Measurements from ENCODE around the gene FAM228B. TPM values are rescaled to one million over a fixed set of nuclear protein-coding genes. Genes with fewer than 3 reads are reported as not detected.
A peak's percentile ranks its signal among the peaks of the same experiment; 100 is the strongest.
"Not testable (repeated sequence)": the region's sequence is repeated elsewhere in the genome, so short reads cannot be mapped to it uniquely, and the experiment has no call there.

The FAM228B gene
- total RNA-seq, 1 experiment from 2014 or later: 6.4 TPM

DNA sequence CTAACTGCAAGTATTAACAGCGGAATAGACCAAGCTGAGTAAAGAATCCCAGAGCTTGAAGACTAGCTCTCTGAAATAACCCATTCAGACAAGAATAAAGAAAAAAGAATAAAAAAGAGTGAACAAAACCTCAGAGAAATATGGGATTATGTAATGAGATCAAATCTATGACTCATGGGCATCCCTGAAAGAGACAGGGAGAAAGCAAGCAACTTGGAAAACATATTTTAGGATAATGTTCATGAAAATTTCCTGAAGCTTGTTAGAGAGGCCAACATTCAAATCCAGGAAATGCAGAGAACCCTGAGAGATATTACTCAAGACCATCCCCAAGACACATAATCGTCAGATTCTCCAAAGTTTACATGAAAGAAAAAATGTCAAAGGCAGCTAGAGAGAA, 17.5 kb upstream of the FAM228B start:
- Histone ChIP-seq H3K9me3 (ENCODE audit: low read length) (no peaks in the 10 kb centered on the region), H3K36me3 (ENCODE audit: insufficient read depth, low read length) (no peaks in the 10 kb centered on the region)
- no peak for DNase-seq

GRCh38 chr2:24106786-24107185, 16.5 kb upstream of the FAM228B start:
- H4K20me1 ChIP-seq (ENCODE audit: insufficient read depth, low read depth, low read length): no peaks in the 10 kb centered on the region
- peak; percentile 37 for DNase-seq
- H3K27me3 ChIP-seq (ENCODE audit: low read length): no peaks in the 10 kb centered on the region
- no peak overlapping the region for H3K4me3 ChIP-seq (ENCODE audit: low read length)
- no peak overlapping the region for H3K27ac ChIP-seq (ENCODE audit: low read length)
- H3K4me1 ChIP-seq (ENCODE audit: low read length): peaks cover 13% of the 10 kb centered on the region
- H2AFZ ChIP-seq (ENCODE audit: low read length): no peak overlapping the region
- H3K9ac ChIP-seq (ENCODE audit: low read length): no peak overlapping the region
- H3K9me2 ChIP-seq (replicated peaks; ENCODE audit: insufficient read depth, low read length): no peaks in the 10 kb centered on the region
- no peak overlapping the region for H3K4me2 ChIP-seq (ENCODE audit: low read depth, low read length, poor library complexity, severe bottlenecking)
- no peaks in the 10 kb centered on the region for H3K9me3 ChIP-seq (ENCODE audit: low read length)
- no peaks in the 10 kb centered on the region for H3K79me2 ChIP-seq (ENCODE audit: low read length)
- no peaks in the 10 kb centered on the region for H3K36me3 ChIP-seq (ENCODE audit: insufficient read depth, low read length)

More for the DNA sequence above, 17.5 kb upstream of the FAM228B start:
- no peaks in the 10 kb centered on the region for H3K27me3 ChIP-seq (ENCODE audit: low read length)
- peaks cover 13% of the 10 kb centered on the region for H3K4me1 ChIP-seq (ENCODE audit: low read length)
- H2AFZ ChIP-seq (ENCODE audit: low read length): no peak overlapping the region
- H3K27ac ChIP-seq (ENCODE audit: low read length): no peak overlapping the region
- H3K9me2 ChIP-seq (replicated peaks; ENCODE audit: insufficient read depth, low read length): no peaks in the 10 kb centered on the region
- no peak overlapping the region for H3K4me3 ChIP-seq (ENCODE audit: low read length)
- no peak overlapping the region for H3K4me2 ChIP-seq (ENCODE audit: low read depth, low read length, poor library complexity, severe bottlenecking)
- H3K79me2 ChIP-seq (ENCODE audit: low read length): no peaks in the 10 kb centered on the region
- no peaks in the 10 kb centered on the region for H4K20me1 ChIP-seq (ENCODE audit: insufficient read depth, low read depth, low read length)
- no peak overlapping the region for H3K9ac ChIP-seq (ENCODE audit: low read length)

GRCh38 chr2:24107336-24107735, 15.9 kb upstream of the FAM228B start:
- Histone ChIP-seq H3K9ac (ENCODE audit: low read length) (no peak overlapping the region), H3K27me3 (ENCODE audit: low read length) (no peaks in the 10 kb centered on the region), H3K27ac (ENCODE audit: low read length) (no peak overlapping the region), H3K79me2 (ENCODE audit: low read length) (no peaks in the 10 kb centered on the region), H3K36me3 (ENCODE audit: insufficient read depth, low read length) (no peaks in the 10 kb centered on the region), H2AFZ (ENCODE audit: low read length) (no peak overlapping the region), H3K9me2 (replicated peaks; ENCODE audit: insufficient read depth, low read length) (no peaks in the 10 kb centered on the region), H3K9me3 (ENCODE audit: low read length) (no peaks in the 10 kb centered on the region), H3K4me2 (ENCODE audit: low read depth, low read length, poor library complexity, severe bottlenecking) (no peak overlapping the region), H4K20me1 (ENCODE audit: insufficient read depth, low read depth, low read length) (no peaks in the 10 kb centered on the region), H3K4me1 (ENCODE audit: low read length) (peaks cover 13% of the 10 kb centered on the region), H3K4me3 (ENCODE audit: low read length) (no peak overlapping the region)
- peak; percentile 15 for DNase-seq

DNA sequence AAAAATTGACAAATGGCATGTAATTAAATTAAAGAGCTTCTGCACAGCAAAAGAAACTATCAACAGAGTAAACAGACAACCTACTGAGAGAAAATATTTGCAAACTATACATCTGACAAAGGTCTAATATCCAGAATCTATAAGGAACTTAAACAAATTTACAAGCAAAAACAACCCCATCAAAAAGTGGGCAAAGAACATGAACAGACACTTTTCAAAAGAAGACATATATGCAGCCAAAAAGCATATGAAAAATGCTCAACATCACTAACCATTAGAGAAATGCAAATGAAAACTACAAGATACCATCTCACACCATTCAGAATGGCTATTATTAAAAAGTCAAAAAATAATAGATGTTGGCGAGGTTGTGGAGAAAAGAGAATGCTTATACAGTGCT, 13.8 kb upstream of the FAM228B start:
- H3K36me3 ChIP-seq (ENCODE audit: insufficient read depth, low read length); H3K9ac ChIP-seq (ENCODE audit: low read length); H3K27me3 ChIP-seq (ENCODE audit: low read length); H3K4me3 ChIP-seq (ENCODE audit: low read length); H3K79me2 ChIP-seq (ENCODE audit: low read length); H3K27ac ChIP-seq (ENCODE audit: low read length); H3K9me3 ChIP-seq (ENCODE audit: low read length); H3K4me2 ChIP-seq (ENCODE audit: low read depth, low read length, poor library complexity, severe bottlenecking); H2AFZ ChIP-seq (ENCODE audit: low read length); H4K20me1 ChIP-seq (ENCODE audit: insufficient read depth, low read depth, low read length); H3K4me1 ChIP-seq (ENCODE audit: low read length); H3K9me2 ChIP-seq (replicated peaks; ENCODE audit: insufficient read depth, low read length): not testable (repeated sequence)
- peak; percentile 2 for DNase-seq

DNA sequence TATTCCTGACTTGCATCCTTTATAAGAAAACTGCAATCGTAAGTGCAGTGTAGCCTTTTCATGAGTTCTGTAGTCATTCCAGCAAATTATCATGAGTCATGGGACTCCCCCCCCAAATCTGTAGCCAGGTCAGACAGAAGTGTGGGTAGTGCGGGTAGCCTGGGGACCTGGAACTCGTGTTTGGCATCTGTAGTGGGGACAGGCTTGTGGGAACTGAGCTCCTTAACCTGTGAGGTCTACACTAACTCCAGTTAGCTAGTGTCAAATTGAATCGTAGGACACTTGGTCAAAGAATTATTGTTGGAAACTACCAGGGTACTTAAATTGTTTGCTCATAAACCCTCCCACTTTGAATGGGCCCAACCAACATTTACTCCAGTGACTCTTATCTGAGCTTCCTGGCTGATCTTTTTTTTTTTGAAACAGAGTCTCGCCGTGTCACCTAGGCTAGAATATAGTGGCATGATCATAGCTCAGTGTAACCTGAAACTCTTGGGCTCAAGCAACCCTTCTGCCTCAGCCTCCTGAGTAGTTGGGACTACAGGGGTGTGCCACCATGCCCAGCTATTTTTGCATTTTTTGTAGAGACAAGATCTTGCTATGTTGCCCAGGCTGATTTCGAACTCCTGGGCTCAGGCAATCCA, 12.5 kb upstream of the FAM228B start:
- no peak overlapping the region for H3K4me2 ChIP-seq (ENCODE audit: low read depth, low read length, poor library complexity, severe bottlenecking)
- no peaks in the 10 kb centered on the region for H3K36me3 ChIP-seq (ENCODE audit: insufficient read depth, low read length)
- no peak overlapping the region for H3K9ac ChIP-seq (ENCODE audit: low read length)
- H3K4me3 ChIP-seq (ENCODE audit: low read length): no peak overlapping the region
- no peaks in the 10 kb centered on the region for H3K4me1 ChIP-seq (ENCODE audit: low read length)
- H2AFZ ChIP-seq (ENCODE audit: low read length): no peak overlapping the region
- H3K27me3 ChIP-seq (ENCODE audit: low read length): no peaks in the 10 kb centered on the region
- peak; percentile 37 for DNase-seq
- no peaks in the 10 kb centered on the region for H3K79me2 ChIP-seq (ENCODE audit: low read length)
- H3K27ac ChIP-seq (ENCODE audit: low read length): no peak overlapping the region
- H3K9me2 ChIP-seq (replicated peaks; ENCODE audit: insufficient read depth, low read length): no peaks in the 10 kb centered on the region
- no peaks in the 10 kb centered on the region for H3K9me3 ChIP-seq (ENCODE audit: low read length)
- no peaks in the 10 kb centered on the region for H4K20me1 ChIP-seq (ENCODE audit: insufficient read depth, low read depth, low read length)

DNA sequence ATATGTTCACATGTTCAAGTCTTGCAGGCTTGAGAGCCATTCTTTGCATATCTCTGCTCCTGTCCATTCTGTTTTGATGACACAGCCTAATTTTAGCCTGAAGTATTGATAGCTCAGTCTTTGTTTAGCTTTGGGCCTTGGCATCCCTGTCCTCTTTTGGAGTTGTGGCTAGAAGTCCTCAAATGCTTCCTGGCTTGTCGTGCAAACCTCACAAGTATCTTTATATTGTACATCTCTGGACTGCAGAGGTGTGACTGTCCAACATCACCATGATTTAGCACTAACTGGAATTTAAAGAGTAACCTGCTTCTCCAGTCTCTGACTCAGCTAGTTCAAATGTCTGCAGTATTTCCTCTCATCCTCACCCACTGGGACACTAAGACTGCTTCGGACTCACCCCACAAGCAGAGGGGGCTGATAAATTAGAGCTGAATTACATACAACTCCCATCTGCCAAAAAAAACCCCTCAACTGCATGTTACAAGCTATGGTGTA, 11.8 kb upstream of the FAM228B start:
- Histone ChIP-seq H3K4me3 (ENCODE audit: low read length) (no peak overlapping the region), H3K9ac (ENCODE audit: low read length) (no peak overlapping the region), H3K27me3 (ENCODE audit: low read length) (no peaks in the 10 kb centered on the region), H2AFZ (ENCODE audit: low read length) (no peak overlapping the region), H3K79me2 (ENCODE audit: low read length) (no peaks in the 10 kb centered on the region), H3K9me3 (ENCODE audit: low read length) (no peaks in the 10 kb centered on the region), H4K20me1 (ENCODE audit: insufficient read depth, low read depth, low read length) (no peaks in the 10 kb centered on the region), H3K4me1 (ENCODE audit: low read length) (no peaks in the 10 kb centered on the region), H3K4me2 (ENCODE audit: low read depth, low read length, poor library complexity, severe bottlenecking) (no peak overlapping the region), H3K36me3 (ENCODE audit: insufficient read depth, low read length) (no peaks in the 10 kb centered on the region), H3K27ac (ENCODE audit: low read length) (no peak overlapping the region), H3K9me2 (replicated peaks; ENCODE audit: insufficient read depth, low read length) (no peaks in the 10 kb centered on the region)
- peak; percentile 0 for DNase-seq

- H3K4me2 ChIP-seq (ENCODE audit: low read depth, low read length, poor library complexity, severe bottlenecking): no peak overlapping the region
- no peaks in the 10 kb centered on the region for H3K36me3 ChIP-seq (ENCODE audit: insufficient read depth, low read length)
- peaks cover 7% of the 10 kb centered on the region for H3K4me1 ChIP-seq (ENCODE audit: low read length)
- no peak overlapping the region for H3K9ac ChIP-seq (ENCODE audit: low read length)
- H3K27me3 ChIP-seq (ENCODE audit: low read length): no peaks in the 10 kb centered on the region
- peak; percentile 10 for DNase-seq
- H3K9me3 ChIP-seq (ENCODE audit: low read length): no peaks in the 10 kb centered on the region
- no peak overlapping the region for H3K4me3 ChIP-seq (ENCODE audit: low read length)
- no peak overlapping the region for H2AFZ ChIP-seq (ENCODE audit: low read length)
- no peak overlapping the region for H3K27ac ChIP-seq (ENCODE audit: low read length)
- no peaks in the 10 kb centered on the region for H4K20me1 ChIP-seq (ENCODE audit: insufficient read depth, low read depth, low read length)
- H3K9me2 ChIP-seq (replicated peaks; ENCODE audit: insufficient read depth, low read length): no peaks in the 10 kb centered on the region
- H3K79me2 ChIP-seq (ENCODE audit: low read length): no peaks in the 10 kb centered on the region
These were observed 8.2 kb upstream of the FAM228B start for GRCh38 chr2:24115057-24115456.

DNA sequence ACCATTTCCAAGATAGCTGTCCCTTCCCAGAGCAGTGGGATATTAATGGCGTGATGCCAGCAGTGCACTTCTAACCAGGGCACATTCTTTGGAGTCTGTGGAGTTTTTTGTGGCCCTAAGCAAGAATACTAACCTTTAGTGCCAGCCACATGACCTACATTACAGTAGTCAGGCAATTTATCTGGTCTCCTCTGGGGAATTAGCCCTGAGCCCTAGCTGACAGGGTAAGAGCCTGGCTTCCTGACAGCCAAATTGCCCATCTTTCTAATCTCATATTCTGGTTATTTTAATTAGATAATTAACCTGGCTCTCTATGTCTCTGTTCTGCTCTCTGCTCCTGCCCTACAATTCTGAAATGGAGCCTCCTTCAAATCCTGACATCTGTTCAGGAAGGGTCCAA, 5.4 kb upstream of the FAM228B start:
- Histone ChIP-seq H3K27me3 (ENCODE audit: low read length) (no peaks in the 10 kb centered on the region), H4K20me1 (ENCODE audit: insufficient read depth, low read depth, low read length) (no peaks in the 10 kb centered on the region), H3K9ac (ENCODE audit: low read length) (no peak overlapping the region), H3K9me2 (replicated peaks; ENCODE audit: insufficient read depth, low read length) (no peaks in the 10 kb centered on the region), H3K4me1 (ENCODE audit: low read length) (peaks cover 14% of the 10 kb centered on the region), H3K79me2 (ENCODE audit: low read length) (no peaks in the 10 kb centered on the region), H3K27ac (ENCODE audit: low read length) (no peak overlapping the region), H3K4me2 (ENCODE audit: low read depth, low read length, poor library complexity, severe bottlenecking) (no peak overlapping the region), H2AFZ (ENCODE audit: low read length) (no peak overlapping the region), H3K4me3 (ENCODE audit: low read length) (no peak overlapping the region), H3K9me3 (ENCODE audit: low read length) (no peaks in the 10 kb centered on the region), H3K36me3 (ENCODE audit: insufficient read depth, low read length) (no peaks in the 10 kb centered on the region)
- DNase-seq: peak; percentile 42

Measured in Karpas-422 (cell line).